NCI-H1092 (cell line): ENCODE results near the gene ENTPD6.
"Not testable (repeated sequence)": the region's sequence is repeated elsewhere in the genome, so short reads cannot be mapped to it uniquely, and the experiment has no call there.

Experiments used
- DNase-seq: peaks from one replicate; lab custom pipeline; 2025; lab: John Stamatoyannopoulos, UW

Gene ENTPD6

GRCh38 chr20:25195014-25195961, at the start of gene ENTPD6:
ENTPD6 (plus strand) TSS chr20:25195712; CDS start chr20:25206537, 10,825 bp downstream.
- DNase-seq, result peak; percentile 88

GRCh38 chr20:25146976-25147375, 48.5 kb upstream of the ENTPD6 start:
- DNase-seq, result no peak

- DNase-seq, result no peak
Measured at GRCh38 chr20:25147716-25148115, 47.8 kb upstream of the ENTPD6 start.

GRCh38 chr20:25148181-25148981, 47.1 kb upstream of the ENTPD6 start:
- no peak for DNase-seq

- no peak for DNase-seq
Measured at GRCh38 chr20:25148982-25149846, 46.3 kb upstream of the ENTPD6 start.

GRCh38 chr20:25150016-25150415, 45.5 kb upstream of the ENTPD6 start:
- DNase-seq, result no peak

GRCh38 chr20:25158043-25158442, 37.5 kb upstream of the ENTPD6 start:
- no peak for DNase-seq

GRCh38 chr20:25160467-25160866, 35.0 kb upstream of the ENTPD6 start:
- no peak for DNase-seq

- DNase-seq, result no peak
Measured at GRCh38 chr20:25160897-25161296, 34.6 kb upstream of the ENTPD6 start.

GRCh38 chr20:25165128-25165527, 30.4 kb upstream of the ENTPD6 start:
- DNase-seq, result no peak

GRCh38 chr20:25166105-25166782, 29.3 kb upstream of the ENTPD6 start:
- not testable (repeated sequence) for DNase-seq

- no peak for DNase-seq
Measured at GRCh38 chr20:25173321-25173720, 22.2 kb upstream of the ENTPD6 start.

- no peak for DNase-seq
Measured at GRCh38 chr20:25173886-25174308, 21.6 kb upstream of the ENTPD6 start.

- DNase-seq, result no peak
Measured at GRCh38 chr20:25176184-25176583, 19.3 kb upstream of the ENTPD6 start.

- no peak for DNase-seq
Measured at GRCh38 chr20:25177890-25178321, 17.6 kb upstream of the ENTPD6 start.

GRCh38 chr20:25178563-25179438, 16.7 kb upstream of the ENTPD6 start:
- peak; percentile 16 for DNase-seq

- DNase-seq, result no peak
Measured at GRCh38 chr20:25179439-25180089, 15.9 kb upstream of the ENTPD6 start.

- DNase-seq, result not testable (repeated sequence)
Measured at GRCh38 chr20:25184391-25184790, 11.1 kb upstream of the ENTPD6 start.

GRCh38 chr20:25187220-25187619, 8.3 kb upstream of the ENTPD6 start:
- no peak for DNase-seq

- no peak for DNase-seq
Measured at GRCh38 chr20:25187635-25188034, 7.9 kb upstream of the ENTPD6 start.
